ENCODE data around the gene GTF2A1.
A peak's percentile ranks its signal among the peaks of the same experiment; 100 is the strongest.

Gene GTF2A1

GRCh38 chr14:81221579-81222102 is 882 bp upstream of the GTF2A1 start:
- in situ Hi-C loops (cut with MboI; ENCODE audit: low pct_unique_long_range_greater_than_20kb, low sequenced_read_pairs, unreplicated experiment), result no loop called here
- no peak for TF ChIP-seq CTCF (IDR thresholded peaks at IDR 0.05; ENCODE audit: extremely low read depth, insufficient read depth, missing control alignments)
- DNase-seq (ENCODE audit: low spot score), result no peak

GRCh38 chr14:81220580-81220829 is 254 bp downstream of the GTF2A1 start:
- no peak for TF ChIP-seq CTCF (IDR thresholded peaks at IDR 0.05; ENCODE audit: extremely low read depth, insufficient read depth, missing control alignments)
- no peak for DNase-seq (ENCODE audit: low spot score)
- in situ Hi-C loops (cut with MboI; ENCODE audit: low pct_unique_long_range_greater_than_20kb, low sequenced_read_pairs, unreplicated experiment), result no loop called here

- peak; percentile 47 for DNase-seq (ENCODE audit: low spot score)
- in situ Hi-C loops (cut with MboI; ENCODE audit: low pct_unique_long_range_greater_than_20kb, low sequenced_read_pairs, unreplicated experiment), result no loop called here
- no peak for TF ChIP-seq CTCF (IDR thresholded peaks at IDR 0.05; ENCODE audit: extremely low read depth, insufficient read depth, missing control alignments)
Observed at GRCh38 chr14:81219759-81220579, 790 bp downstream of the GTF2A1 start.

GRCh38 chr14:81219210-81219758 is 1.5 kb downstream of the GTF2A1 start:
- in situ Hi-C loops (cut with MboI; ENCODE audit: low pct_unique_long_range_greater_than_20kb, low sequenced_read_pairs, unreplicated experiment), result no loop called here
- no peak for TF ChIP-seq CTCF (IDR thresholded peaks at IDR 0.05; ENCODE audit: extremely low read depth, insufficient read depth, missing control alignments)
- DNase-seq (ENCODE audit: low spot score), result peak; percentile 83

- TF ChIP-seq CTCF (IDR thresholded peaks at IDR 0.05; ENCODE audit: extremely low read depth, insufficient read depth, missing control alignments), result peak; percentile 51
- in situ Hi-C loops (cut with MboI; ENCODE audit: low pct_unique_long_range_greater_than_20kb, low sequenced_read_pairs, unreplicated experiment), result no loop called here
- no peak for DNase-seq (ENCODE audit: low spot score)
Observed at GRCh38 chr14:81211844-81212243, 8.9 kb downstream of the GTF2A1 start.

- in situ Hi-C loops (cut with MboI; ENCODE audit: low pct_unique_long_range_greater_than_20kb, low sequenced_read_pairs, unreplicated experiment), result no loop called here
- TF ChIP-seq CTCF (IDR thresholded peaks at IDR 0.05; ENCODE audit: extremely low read depth, insufficient read depth, missing control alignments), result no peak
- DNase-seq (ENCODE audit: low spot score), result no peak
Observed at GRCh38 chr14:81209167-81209836, 11.5 kb downstream of the GTF2A1 start.
